Testis (tissue), 3 donors: ENCODE measurements around the gene ANO2. TPM values are rescaled to one million over a fixed set of nuclear protein-coding genes. Genes with fewer than 3 reads are reported as not detected.

ENCODE experiments used
- DNase-seq: peaks from one replicate; pipeline ENCODE4 v3.0.0-alpha.2; 2019
- H3K27ac ChIP-seq, 2 donors: fragments of 200-600 bp; sonication (generic); one replicate each; pipeline ENCODE4 v1.5.1; 2019
- H3K27me3 ChIP-seq: fragments of 200-600 bp; sonication (generic); one replicate; pipeline ENCODE4 v1.5.1; 2019
- H3K36me3 ChIP-seq: fragments of 200-600 bp; sonication (generic); one replicate; pipeline ENCODE4 v1.5.1; 2017; ENCODE audit warnings: low read depth; ENCODE audit errors: missing control alignments
- H3K4me1 ChIP-seq: fragments of 200-600 bp; sonication (generic); one replicate; pipeline ENCODE4 v1.5.1; 2019
- H3K4me3 ChIP-seq, 2 donors: fragments of 200-600 bp; sonication (generic); one replicate each; pipeline ENCODE4 v1.5.1; 2017 to 2019
- H3K9me3 ChIP-seq: fragments of 200-600 bp; sonication (generic); one replicate; pipeline ENCODE4 v1.5.1; 2017
- POLR2A ChIP-seq: fragments of 450-650 bp; IDR thresholded peaks from one replicate; pipeline ENCODE4 v1.6.1; 2017; ENCODE audit warnings: antibody characterized with exemption, mild to moderate bottlenecking, moderate library complexity
- WGBS, 2 donors: methylation state at CpG; one replicate each; pipeline ENCODE4 v1.1.5; 2018; 5-methylcytosine and 5-hydroxymethylcytosine counted together
- intact Hi-C: fragments of 100-400 bp; cut with DNase I; formaldehyde crosslinking; loops from one replicate; pipeline ENCODE4 v1.15.1; 2023; ENCODE audit warnings: low total_unique reads
- polyA plus RNA-seq: library from polyadenylated mRNA; stranded (reverse); fragments of 350-450 nt; fragmentation: Illumina TruSeq; extraction: RNeasy Lipid Tissue Mini Kit (QIAGEN cat#74804); gene quantifications from one replicate; pipeline ENCODE4 v1.2.3, GENCODE V29; 2014; ENCODE audit warnings: low read depth, low replicate concordance; ENCODE audit not compliant: insufficient read depth
- total RNA-seq, 2 donors: library from RNA; depleted of rRNA; stranded (reverse); fragments of >200 nt; gene quantifications; one replicate each; pipeline ENCODE4 v1.2.3, GENCODE V29; 2016
- TF ChIP-seq, protein P1 (sequence below), 3 experiments: fragments of 450-650 bp in 2 of 3; fragments of 200-600 bp in 1 of 3; sonication (generic) in 1 of 3; IDR thresholded peaks; one replicate each; pipeline ENCODE4 v1.5.1; 2016 to 2019; ENCODE audit warnings: antibody characterized with exemption in 3 of 3, mild to moderate bottlenecking in 2 of 3, moderate library complexity in 1 of 3

ANO2 gene
- total and polyA plus RNA-seq, 3 donors from 2014 or later, result 9.8 to 24.5 (median 24.4) TPM

DNA sequence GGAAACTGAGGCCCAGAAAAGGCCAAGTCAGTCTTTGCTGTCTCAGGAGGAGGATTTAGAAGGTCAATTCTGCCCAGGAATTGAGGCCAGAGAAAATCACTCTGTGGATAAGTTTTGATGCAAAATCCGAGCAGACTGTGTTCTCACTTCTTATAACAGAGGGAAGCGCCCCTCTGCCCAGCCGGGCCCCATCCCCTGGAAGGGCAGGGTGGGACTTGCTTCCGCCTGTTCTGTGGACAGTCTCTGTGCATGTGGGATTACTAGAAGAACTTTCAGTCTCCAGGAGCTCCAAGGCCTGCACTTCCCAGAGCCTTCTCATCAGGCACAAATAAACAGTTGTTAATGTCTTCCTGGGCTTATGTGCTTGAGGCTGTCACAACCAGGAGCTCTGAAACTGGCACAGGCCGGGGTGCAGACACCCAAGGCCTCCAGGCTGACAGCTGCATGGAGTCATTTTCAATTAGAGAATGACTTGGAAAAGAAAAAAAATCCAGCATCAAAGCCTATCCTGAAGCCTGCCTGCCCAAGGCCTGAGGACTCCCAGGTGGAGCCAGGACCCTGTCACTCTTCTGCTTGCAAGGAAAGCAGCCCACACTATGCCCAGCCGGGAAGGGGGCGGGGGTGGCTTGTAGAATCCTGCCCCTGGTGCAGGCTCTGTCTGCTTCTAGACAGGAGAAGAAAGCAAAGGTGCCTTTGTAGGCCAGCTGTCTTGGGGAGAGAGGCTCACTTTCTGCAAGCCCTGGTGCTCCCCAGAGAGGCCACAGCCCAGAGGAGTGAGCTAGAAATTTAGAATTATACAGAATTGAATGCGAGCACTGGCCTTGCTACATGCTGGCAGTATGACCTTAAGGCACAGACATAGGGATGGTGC, 428.5 kb downstream of the ANO2 start:
- DNase-seq, result no peak
- 87 to 93% methylated on average over 8 of the region's 8 CpGs for WGBS, 2 donors
- H3K27me3 ChIP-seq, result no peaks in the 10 kb centered on the region
- TF ChIP-seq, protein P1, sequence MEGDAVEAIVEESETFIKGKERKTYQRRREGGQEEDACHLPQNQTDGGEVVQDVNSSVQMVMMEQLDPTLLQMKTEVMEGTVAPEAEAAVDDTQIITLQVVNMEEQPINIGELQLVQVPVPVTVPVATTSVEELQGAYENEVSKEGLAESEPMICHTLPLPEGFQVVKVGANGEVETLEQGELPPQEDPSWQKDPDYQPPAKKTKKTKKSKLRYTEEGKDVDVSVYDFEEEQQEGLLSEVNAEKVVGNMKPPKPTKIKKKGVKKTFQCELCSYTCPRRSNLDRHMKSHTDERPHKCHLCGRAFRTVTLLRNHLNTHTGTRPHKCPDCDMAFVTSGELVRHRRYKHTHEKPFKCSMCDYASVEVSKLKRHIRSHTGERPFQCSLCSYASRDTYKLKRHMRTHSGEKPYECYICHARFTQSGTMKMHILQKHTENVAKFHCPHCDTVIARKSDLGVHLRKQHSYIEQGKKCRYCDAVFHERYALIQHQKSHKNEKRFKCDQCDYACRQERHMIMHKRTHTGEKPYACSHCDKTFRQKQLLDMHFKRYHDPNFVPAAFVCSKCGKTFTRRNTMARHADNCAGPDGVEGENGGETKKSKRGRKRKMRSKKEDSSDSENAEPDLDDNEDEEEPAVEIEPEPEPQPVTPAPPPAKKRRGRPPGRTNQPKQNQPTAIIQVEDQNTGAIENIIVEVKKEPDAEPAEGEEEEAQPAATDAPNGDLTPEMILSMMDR (IDR thresholded peaks at IDR 0.05), result no peak
- no peak for TF ChIP-seq POLR2A
- H3K9me3 ChIP-seq, result no peaks in the 10 kb centered on the region
- no peak overlapping the region for H3K4me3 ChIP-seq
- peaks cover 19% of the 10 kb centered on the region for H3K4me1 ChIP-seq
- no peak overlapping the region for H3K27ac ChIP-seq
- H3K36me3 ChIP-seq, result no peaks in the 10 kb centered on the region
- intact Hi-C loops, result no loop called here

DNA sequence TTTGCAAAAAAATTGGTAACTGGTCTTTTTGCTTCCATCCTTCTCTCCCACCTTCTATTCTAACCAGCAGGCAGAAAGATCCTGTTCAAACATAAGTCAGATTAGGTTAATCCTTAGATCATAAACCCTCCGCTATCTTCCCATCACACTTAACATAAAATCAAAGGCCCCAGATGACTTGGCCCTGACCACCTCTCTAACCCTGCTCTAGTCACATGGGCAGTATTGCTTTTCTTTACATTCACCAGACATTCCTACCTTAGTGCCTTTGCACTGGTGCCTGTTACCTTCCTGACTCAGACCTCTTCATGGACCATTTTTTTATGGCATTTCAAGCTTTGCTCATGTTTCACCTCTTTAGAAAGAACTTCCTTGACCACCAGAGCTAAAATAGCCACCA, 429.6 kb downstream of the ANO2 start:
- 96 to 100% methylated on average over 1 of the region's 1 CpG for WGBS, 2 donors
- TF ChIP-seq, protein P1 (IDR thresholded peaks at IDR 0.05), result no peak
- TF ChIP-seq POLR2A, result no peak
- no peak overlapping the region for H3K4me3 ChIP-seq
- peaks cover 20% of the 10 kb centered on the region for H3K4me1 ChIP-seq
- no peaks in the 10 kb centered on the region for H3K36me3 ChIP-seq
- intact Hi-C loops, result no loop called here
- DNase-seq, result no peak
- no peaks in the 10 kb centered on the region for H3K9me3 ChIP-seq
- no peak overlapping the region for H3K27ac ChIP-seq
- no peaks in the 10 kb centered on the region for H3K27me3 ChIP-seq

DNA sequence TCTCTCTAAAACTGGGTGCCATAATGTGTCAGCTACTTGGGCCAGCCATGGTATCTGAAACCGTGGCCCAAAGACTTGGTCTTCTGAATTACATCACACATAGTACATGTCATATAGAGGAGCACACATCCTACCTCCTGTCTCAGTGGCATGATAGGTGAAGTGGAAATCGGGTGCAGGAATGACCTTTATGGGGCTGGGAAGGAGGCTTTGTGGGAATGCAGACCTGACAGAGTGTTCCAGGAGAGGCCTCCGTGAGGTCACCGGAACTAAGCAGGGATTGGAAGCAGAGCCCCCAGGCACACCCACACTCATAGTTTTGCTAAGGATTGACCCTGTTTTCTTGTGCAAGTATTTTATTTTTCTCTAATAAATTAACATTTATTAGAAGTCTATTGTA, 430.5 kb downstream of the ANO2 start:
- no peak for DNase-seq
- no peak overlapping the region for H3K4me3 ChIP-seq
- intact Hi-C loops, result no loop called here
- TF ChIP-seq, protein P1 (IDR thresholded peaks at IDR 0.05), result no peak
- no peak for TF ChIP-seq POLR2A
- no peaks in the 10 kb centered on the region for H3K9me3 ChIP-seq
- H3K27me3 ChIP-seq, result no peaks in the 10 kb centered on the region
- WGBS, 2 donors, result 89 to 92% methylated on average over 4 of the region's 4 CpGs
- H3K36me3 ChIP-seq, result no peaks in the 10 kb centered on the region
- H3K27ac ChIP-seq, result no peak overlapping the region
- peaks cover 20% of the 10 kb centered on the region for H3K4me1 ChIP-seq

DNA sequence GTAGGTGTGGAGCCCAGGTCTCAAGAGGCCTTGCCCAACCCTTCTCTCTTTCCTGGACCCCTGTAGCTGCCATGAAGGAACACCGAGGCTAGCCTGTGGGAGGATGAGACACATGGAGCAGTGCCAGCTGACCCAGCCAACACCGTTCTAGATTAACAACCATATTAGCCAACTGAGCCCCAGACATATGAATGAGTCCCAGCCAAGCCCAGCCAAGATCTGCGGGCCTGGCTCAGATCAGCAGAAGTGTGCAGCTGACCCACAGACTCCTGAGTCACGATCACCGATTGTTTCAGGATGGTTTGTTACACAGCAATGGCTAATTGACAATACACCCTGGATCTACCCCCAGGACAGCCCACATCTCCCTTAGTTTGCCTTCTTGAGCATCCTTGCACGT, 431.0 kb downstream of the ANO2 start:
- intact Hi-C loops, result no loop called here
- DNase-seq, result no peak
- Histone ChIP-seq H3K36me3 (no peaks in the 10 kb centered on the region), H3K4me3 (no peak overlapping the region), H3K27me3 (no peaks in the 10 kb centered on the region), H3K4me1 (peaks cover 20% of the 10 kb centered on the region), H3K9me3 (no peaks in the 10 kb centered on the region), H3K27ac (no peak overlapping the region)
- 64 to 65% methylated on average over 6 of the region's 6 CpGs for WGBS, 2 donors
- no peak for TF ChIP-seq POLR2A
- TF ChIP-seq, protein P1 (IDR thresholded peaks at IDR 0.05), result no peak

DNA sequence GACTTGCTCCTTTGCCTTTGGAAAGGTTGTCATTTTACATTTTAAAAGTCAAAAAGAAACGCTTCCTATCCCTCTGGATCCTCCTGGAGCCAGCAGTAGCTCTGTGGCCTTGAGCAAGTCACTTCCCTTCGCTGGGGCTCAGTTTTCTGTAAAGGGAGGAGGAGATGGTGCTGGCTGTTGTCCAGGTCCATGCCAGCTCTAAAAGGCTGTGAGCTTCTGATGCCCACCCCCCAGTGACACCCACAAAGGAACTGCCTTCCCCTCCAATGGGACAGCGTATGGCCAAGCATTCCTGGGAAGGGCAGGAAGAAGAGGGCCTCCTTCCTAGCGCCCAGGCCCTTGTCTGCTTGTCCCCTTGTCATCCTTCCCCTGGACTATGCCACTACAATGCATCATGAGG, 431.7 kb downstream of the ANO2 start:
- Histone ChIP-seq H3K4me3 (no peak overlapping the region), H3K4me1 (peaks cover 20% of the 10 kb centered on the region), H3K36me3 (no peaks in the 10 kb centered on the region), H3K9me3 (no peaks in the 10 kb centered on the region), H3K27ac (no peak overlapping the region), H3K27me3 (no peaks in the 10 kb centered on the region)
- no peak for TF ChIP-seq POLR2A
- TF ChIP-seq, protein P1 (IDR thresholded peaks at IDR 0.05), result no peak
- 53 to 67% methylated on average over 4 of the region's 4 CpGs for WGBS, 2 donors
- no peak for DNase-seq
- intact Hi-C loops, result no loop called here
